GM23338 (cell line): ENCODE results near the gene KAT6B. TPM values are rescaled to one million over a fixed set of nuclear protein-coding genes. Genes with fewer than 3 reads are reported as not detected.

Experiments
- ATAC-seq: fragments of 200-7000 bp; cut with Tn5 transposase; 3 replicates; pipeline ENCODE4 v1.9.1; 2020
- DNase-seq: peaks from one replicate; pipeline ENCODE4 v3.0.0-alpha.2; 2015; ENCODE audit warnings: low spot score
- H2AFZ ChIP-seq: fragments of 200-600 bp; sonication (generic); 2 replicates; pipeline ENCODE4 v1.8.0; 2016; ENCODE audit warnings: antibody characterized with exemption, mild to moderate bottlenecking, moderate library complexity
- H3F3A ChIP-seq: fragments of 200-600 bp; sonication (generic); replicated peaks from 2 replicates; pipeline ENCODE4 v1.8.0; 2017; ENCODE audit warnings: antibody characterized with exemption, mixed run types, low read depth
- H3K27ac ChIP-seq: fragments of 200-600 bp; sonication (generic); 2 replicates; pipeline ENCODE4 v1.6.1; 2016; ENCODE audit warnings: low read depth
- H3K27me3 ChIP-seq: fragments of 200-600 bp; sonication (generic); 2 replicates; pipeline ENCODE4 v1.8.0; 2016; ENCODE audit warnings: mild to moderate bottlenecking, mixed run types, moderate library complexity; ENCODE audit not compliant: insufficient read depth
- H3K36me3 ChIP-seq: fragments of 200-600 bp; sonication (generic); 2 replicates; pipeline ENCODE4 v1.8.0; 2016; ENCODE audit warnings: mild to moderate bottlenecking; ENCODE audit not compliant: insufficient read depth
- H3K4me1 ChIP-seq: fragments of 200-600 bp; sonication (generic); 2 replicates; pipeline ENCODE4 v1.8.0; 2016; ENCODE audit warnings: mild to moderate bottlenecking, moderate library complexity; ENCODE audit not compliant: insufficient read depth
- H3K4me2 ChIP-seq: fragments of 200-600 bp; sonication (generic); 2 replicates; pipeline ENCODE4 v1.7.1; 2017; ENCODE audit warnings: mixed run types
- H3K4me3 ChIP-seq: fragments of 200-600 bp; sonication (generic); 2 replicates; pipeline ENCODE4 v1.6.1; 2016; ENCODE audit warnings: mixed run types
- H3K79me2 ChIP-seq: fragments of 200-600 bp; sonication (generic); replicated peaks from 2 replicates; pipeline ENCODE4 v1.8.0; 2017; ENCODE audit warnings: mild to moderate bottlenecking; ENCODE audit not compliant: insufficient read depth
- H3K9me2 ChIP-seq: fragments of 200-600 bp; sonication (generic); 2 replicates; pipeline ENCODE4 v1.8.0; 2017; ENCODE audit not compliant: insufficient read depth
- H4K20me1 ChIP-seq: fragments of 200-600 bp; sonication (generic); replicated peaks from 2 replicates; pipeline ENCODE4 v1.8.0; 2017; ENCODE audit warnings: mild to moderate bottlenecking; ENCODE audit not compliant: insufficient read depth
- H3K27ac Mint-ChIP-seq: 2 replicates; pipeline ENCODE4 v1.8.0; 2020; ENCODE audit warnings: inconsistent platforms, mild to moderate bottlenecking, moderate library complexity, mixed read lengths
- H3K27me3 Mint-ChIP-seq: 3 replicates; pipeline ENCODE4 v1.8.0; 2022; ENCODE audit warnings: low read depth, mild to moderate bottlenecking, moderate library complexity, mixed read lengths, inconsistent platforms; ENCODE audit not compliant: insufficient read depth, poor library complexity
- H3K36me3 Mint-ChIP-seq: 3 replicates; pipeline ENCODE4 v1.8.0; 2021; ENCODE audit warnings: low read depth, mild to moderate bottlenecking, inconsistent platforms, moderate library complexity, mixed read lengths
- H3K4me1 Mint-ChIP-seq: 3 replicates; pipeline ENCODE4 v1.8.0; 2020; ENCODE audit warnings: mild to moderate bottlenecking, inconsistent platforms, mixed read lengths
- H3K4me3 Mint-ChIP-seq: 3 replicates; pipeline ENCODE4 v1.8.0; 2021; ENCODE audit warnings: moderate library complexity, mild to moderate bottlenecking, inconsistent platforms, mixed read lengths
- H3K9me3 Mint-ChIP-seq: 3 replicates; pipeline ENCODE4 v1.8.0; 2020; ENCODE audit warnings: moderate library complexity, mild to moderate bottlenecking, inconsistent platforms, mixed read lengths
- ETS1 ChIP-seq: IDR thresholded peaks from 2 replicates; pipeline ENCODE4 v1.6.1; 2016; ENCODE audit warnings: antibody characterized with exemption
- EZH2 ChIP-seq: fragments of 200-600 bp; sonication (generic); IDR thresholded peaks from one replicate; pipeline ENCODE4 v1.8.0; 2017; ENCODE audit warnings: antibody characterized with exemption, mild to moderate bottlenecking, low read depth; ENCODE audit not compliant: unreplicated experiment
- EZH2phosphoT487 ChIP-seq: fragments of 200-600 bp; sonication (generic); IDR thresholded peaks from one replicate; pipeline ENCODE4 v1.8.1; 2018; ENCODE audit warnings: antibody characterized with exemption; ENCODE audit not compliant: unreplicated experiment
- POLR2AphosphoS5 ChIP-seq: IDR thresholded peaks from 2 replicates; pipeline ENCODE4 v1.6.1; 2016; ENCODE audit warnings: antibody characterized with exemption, low read depth
- ZNF114 ChIP-seq: fragments of 250-450 bp; sonication (Bioruptor Pico); IDR thresholded peaks from 2 replicates; pipeline ENCODE4 v1.5.0; 2020; ENCODE audit warnings: mild to moderate bottlenecking, moderate library complexity
- ZNF462 ChIP-seq: fragments of 250-450 bp; sonication (Bioruptor Pico); IDR thresholded peaks from 2 replicates; pipeline ENCODE4 v1.5.0; 2020; ENCODE audit warnings: mild to moderate bottlenecking, moderate library complexity
- polyA plus RNA-seq: library from polyadenylated mRNA; unstranded; fragments of >200 nt; fragmentation: Nextera tagmentation; extraction: Ambion mirVana; gene quantifications from 2 replicates; pipeline ENCODE4 v1.2.1, GENCODE V29; 2016
- total RNA-seq: library from RNA; depleted of rRNA; stranded (reverse); fragments of >200 nt; shearing (Covaris generic); gene quantifications from 2 replicates; pipeline ENCODE4 v1.2.3, GENCODE V29; 2014
- TF ChIP-seq, protein P1 (sequence below), 2 experiments: fragments of 200-600 bp in 1 of 2; sonication (generic) in 1 of 2; conservative IDR thresholded peaks; 2 replicates each; pipeline versions ENCODE4 v1.5.1 to v1.6.1; 2016 to 2017; ENCODE audit warnings: antibody characterized with exemption in 2 of 2, low read depth in 2 of 2, mild to moderate bottlenecking in 2 of 2, moderate library complexity in 1 of 2

KAT6B gene
- total and polyA plus RNA-seq, 2 experiments from 2014 or later: 21.3 to 31.4 TPM

- TF ChIP-seq ZNF462 (CRISPR knock-in tag): no peak
- no peak for TF ChIP-seq ETS1
- no peak for TF ChIP-seq POLR2AphosphoS5
Measured at GRCh38 chr10:74821501-74821900, 4.9 kb upstream of the KAT6B start (continued).

DNA sequence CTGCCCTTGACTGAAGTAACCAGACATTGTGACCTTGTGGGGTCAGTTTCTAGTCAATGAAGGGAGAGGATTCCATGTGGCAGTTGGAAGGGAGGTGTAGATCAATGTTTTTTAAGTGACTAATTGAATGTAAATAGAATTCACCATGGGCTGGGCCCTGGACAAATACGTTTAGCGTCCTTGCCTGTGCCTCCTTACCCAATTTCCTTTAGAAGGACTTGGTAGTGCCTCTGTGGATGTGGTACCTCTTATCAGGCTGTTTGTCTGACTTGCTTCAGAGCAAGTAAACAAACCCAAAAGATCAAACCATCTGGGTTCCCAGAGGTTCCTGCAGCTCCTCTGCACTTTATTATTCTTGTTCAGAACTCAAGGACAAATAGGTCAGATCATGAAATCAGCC, 4.3 kb upstream of the KAT6B start:
- Histone ChIP-seq H3K4me2 (no peak overlapping the region), H3K4me3 (no peak overlapping the region), H3K9me2 (no peaks in the 10 kb centered on the region), H3F3A (no peaks in the 10 kb centered on the region), H3K27ac (no peak overlapping the region), H2AFZ (no peak overlapping the region), H3K27me3 (no peaks in the 10 kb centered on the region), H3K79me2 (peaks cover under 1% of the 10 kb centered on the region), H3K4me1 (peaks cover 14% of the 10 kb centered on the region), H4K20me1 (no peaks in the 10 kb centered on the region), H3K36me3 (no peaks in the 10 kb centered on the region)
- H3K4me1 Mint-ChIP-seq: peaks cover 26% of the 10 kb centered on the region
- peaks cover 2% of the 10 kb centered on the region; the same call in 1 of the 3 replicates for H3K36me3 Mint-ChIP-seq
- H3K27ac Mint-ChIP-seq: no peak overlapping the region
- H3K27me3 Mint-ChIP-seq: peaks cover 18% of the 10 kb centered on the region
- H3K9me3 Mint-ChIP-seq: peaks cover 4% of the 10 kb centered on the region
- H3K4me3 Mint-ChIP-seq: no peak overlapping the region
- DNase-seq: no peak
- ATAC-seq: no peak
- TF ChIP-seq EZH2phosphoT487 (no peak), ZNF462 (CRISPR knock-in tag) (no peak), ZNF114 (CRISPR knock-in tag) (no peak), EZH2 (no peak)
- TF ChIP-seq, protein P1, sequence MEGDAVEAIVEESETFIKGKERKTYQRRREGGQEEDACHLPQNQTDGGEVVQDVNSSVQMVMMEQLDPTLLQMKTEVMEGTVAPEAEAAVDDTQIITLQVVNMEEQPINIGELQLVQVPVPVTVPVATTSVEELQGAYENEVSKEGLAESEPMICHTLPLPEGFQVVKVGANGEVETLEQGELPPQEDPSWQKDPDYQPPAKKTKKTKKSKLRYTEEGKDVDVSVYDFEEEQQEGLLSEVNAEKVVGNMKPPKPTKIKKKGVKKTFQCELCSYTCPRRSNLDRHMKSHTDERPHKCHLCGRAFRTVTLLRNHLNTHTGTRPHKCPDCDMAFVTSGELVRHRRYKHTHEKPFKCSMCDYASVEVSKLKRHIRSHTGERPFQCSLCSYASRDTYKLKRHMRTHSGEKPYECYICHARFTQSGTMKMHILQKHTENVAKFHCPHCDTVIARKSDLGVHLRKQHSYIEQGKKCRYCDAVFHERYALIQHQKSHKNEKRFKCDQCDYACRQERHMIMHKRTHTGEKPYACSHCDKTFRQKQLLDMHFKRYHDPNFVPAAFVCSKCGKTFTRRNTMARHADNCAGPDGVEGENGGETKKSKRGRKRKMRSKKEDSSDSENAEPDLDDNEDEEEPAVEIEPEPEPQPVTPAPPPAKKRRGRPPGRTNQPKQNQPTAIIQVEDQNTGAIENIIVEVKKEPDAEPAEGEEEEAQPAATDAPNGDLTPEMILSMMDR (conservative IDR thresholded peaks at IDR 0.05; ENCODE audit: low read depth in 2 of 2): no peak
